GM23338 (cell line): Measurements from ENCODE around the gene MANSC1.

Experiments
- CREB1 ChIP-seq: fragments of 250-450 bp; sonication (Bioruptor Pico); IDR thresholded peaks from 2 replicates; pipeline ENCODE4 v1.5.0; 2020; ENCODE audit warnings: low read depth, mild to moderate bottlenecking, moderate library complexity
- ETS1 ChIP-seq: IDR thresholded peaks from 2 replicates; pipeline ENCODE4 v1.6.1; 2016; ENCODE audit warnings: antibody characterized with exemption
- EZH2 ChIP-seq: fragments of 200-600 bp; sonication (generic); IDR thresholded peaks from one replicate; pipeline ENCODE4 v1.8.0; 2017; ENCODE audit warnings: antibody characterized with exemption, mild to moderate bottlenecking, low read depth; ENCODE audit not compliant: unreplicated experiment
- EZH2phosphoT487 ChIP-seq: fragments of 200-600 bp; sonication (generic); IDR thresholded peaks from one replicate; pipeline ENCODE4 v1.8.1; 2018; ENCODE audit warnings: antibody characterized with exemption; ENCODE audit not compliant: unreplicated experiment
- JUNB ChIP-seq: IDR thresholded peaks from one replicate; pipeline ENCODE4 v1.6.1; 2016; ENCODE audit warnings: antibody characterized with exemption; ENCODE audit not compliant: unreplicated experiment
- NANOG ChIP-seq: IDR thresholded peaks from 2 replicates; pipeline ENCODE4 v1.6.1; 2016; ENCODE audit warnings: antibody characterized with exemption, borderline replicate concordance
- POLR2AphosphoS5 ChIP-seq: IDR thresholded peaks from 2 replicates; pipeline ENCODE4 v1.6.1; 2016; ENCODE audit warnings: antibody characterized with exemption, low read depth
- REST ChIP-seq: IDR thresholded peaks from one replicate; pipeline ENCODE4 v1.6.1; 2018; ENCODE audit warnings: antibody characterized with exemption; ENCODE audit not compliant: unreplicated experiment
- STAT1 ChIP-seq: IDR thresholded peaks from one replicate; pipeline ENCODE4 v1.6.1; 2016; ENCODE audit warnings: antibody characterized with exemption; ENCODE audit not compliant: unreplicated experiment
- ZNF114 ChIP-seq: fragments of 250-450 bp; sonication (Bioruptor Pico); IDR thresholded peaks from 2 replicates; pipeline ENCODE4 v1.5.0; 2020; ENCODE audit warnings: mild to moderate bottlenecking, moderate library complexity
- ZNF331 ChIP-seq: fragments of 250-450 bp; sonication (Bioruptor Pico); IDR thresholded peaks from 2 replicates; pipeline ENCODE4 v1.5.0; 2020; ENCODE audit warnings: low read depth, mild to moderate bottlenecking, moderate library complexity
- TF ChIP-seq, protein P1 (sequence below), 2 experiments: fragments of 200-600 bp in 1 of 2; sonication (generic) in 1 of 2; conservative IDR thresholded peaks; 2 replicates each; pipeline versions ENCODE4 v1.5.1 to v1.6.1; 2016 to 2017; ENCODE audit warnings: antibody characterized with exemption in 2 of 2, low read depth in 2 of 2, mild to moderate bottlenecking in 2 of 2, moderate library complexity in 1 of 2
- TF ChIP-seq, protein P2 (sequence below): fragments of 250-450 bp; sonication (Bioruptor Pico); IDR thresholded peaks from 2 replicates; pipeline ENCODE4 v1.5.0; 2020; ENCODE audit warnings: mild to moderate bottlenecking, moderate library complexity

GRCh38 chr12:12282202-12282601 is 67.8 kb downstream of the MANSC1 start:
- TF ChIP-seq POLR2AphosphoS5 (no peak), CREB1 (CRISPR knock-in tag) (no peak), REST (no peak), EZH2 (no peak), EZH2phosphoT487 (no peak), JUNB (no peak), STAT1 (no peak), ETS1 (no peak), ZNF114 (CRISPR knock-in tag) (no peak), ZNF331 (CRISPR knock-in tag) (no peak), NANOG (no peak)
- TF ChIP-seq, protein P1, sequence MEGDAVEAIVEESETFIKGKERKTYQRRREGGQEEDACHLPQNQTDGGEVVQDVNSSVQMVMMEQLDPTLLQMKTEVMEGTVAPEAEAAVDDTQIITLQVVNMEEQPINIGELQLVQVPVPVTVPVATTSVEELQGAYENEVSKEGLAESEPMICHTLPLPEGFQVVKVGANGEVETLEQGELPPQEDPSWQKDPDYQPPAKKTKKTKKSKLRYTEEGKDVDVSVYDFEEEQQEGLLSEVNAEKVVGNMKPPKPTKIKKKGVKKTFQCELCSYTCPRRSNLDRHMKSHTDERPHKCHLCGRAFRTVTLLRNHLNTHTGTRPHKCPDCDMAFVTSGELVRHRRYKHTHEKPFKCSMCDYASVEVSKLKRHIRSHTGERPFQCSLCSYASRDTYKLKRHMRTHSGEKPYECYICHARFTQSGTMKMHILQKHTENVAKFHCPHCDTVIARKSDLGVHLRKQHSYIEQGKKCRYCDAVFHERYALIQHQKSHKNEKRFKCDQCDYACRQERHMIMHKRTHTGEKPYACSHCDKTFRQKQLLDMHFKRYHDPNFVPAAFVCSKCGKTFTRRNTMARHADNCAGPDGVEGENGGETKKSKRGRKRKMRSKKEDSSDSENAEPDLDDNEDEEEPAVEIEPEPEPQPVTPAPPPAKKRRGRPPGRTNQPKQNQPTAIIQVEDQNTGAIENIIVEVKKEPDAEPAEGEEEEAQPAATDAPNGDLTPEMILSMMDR (conservative IDR thresholded peaks at IDR 0.05; ENCODE audit: low read depth in 2 of 2) = no peak
- TF ChIP-seq, protein P2, sequence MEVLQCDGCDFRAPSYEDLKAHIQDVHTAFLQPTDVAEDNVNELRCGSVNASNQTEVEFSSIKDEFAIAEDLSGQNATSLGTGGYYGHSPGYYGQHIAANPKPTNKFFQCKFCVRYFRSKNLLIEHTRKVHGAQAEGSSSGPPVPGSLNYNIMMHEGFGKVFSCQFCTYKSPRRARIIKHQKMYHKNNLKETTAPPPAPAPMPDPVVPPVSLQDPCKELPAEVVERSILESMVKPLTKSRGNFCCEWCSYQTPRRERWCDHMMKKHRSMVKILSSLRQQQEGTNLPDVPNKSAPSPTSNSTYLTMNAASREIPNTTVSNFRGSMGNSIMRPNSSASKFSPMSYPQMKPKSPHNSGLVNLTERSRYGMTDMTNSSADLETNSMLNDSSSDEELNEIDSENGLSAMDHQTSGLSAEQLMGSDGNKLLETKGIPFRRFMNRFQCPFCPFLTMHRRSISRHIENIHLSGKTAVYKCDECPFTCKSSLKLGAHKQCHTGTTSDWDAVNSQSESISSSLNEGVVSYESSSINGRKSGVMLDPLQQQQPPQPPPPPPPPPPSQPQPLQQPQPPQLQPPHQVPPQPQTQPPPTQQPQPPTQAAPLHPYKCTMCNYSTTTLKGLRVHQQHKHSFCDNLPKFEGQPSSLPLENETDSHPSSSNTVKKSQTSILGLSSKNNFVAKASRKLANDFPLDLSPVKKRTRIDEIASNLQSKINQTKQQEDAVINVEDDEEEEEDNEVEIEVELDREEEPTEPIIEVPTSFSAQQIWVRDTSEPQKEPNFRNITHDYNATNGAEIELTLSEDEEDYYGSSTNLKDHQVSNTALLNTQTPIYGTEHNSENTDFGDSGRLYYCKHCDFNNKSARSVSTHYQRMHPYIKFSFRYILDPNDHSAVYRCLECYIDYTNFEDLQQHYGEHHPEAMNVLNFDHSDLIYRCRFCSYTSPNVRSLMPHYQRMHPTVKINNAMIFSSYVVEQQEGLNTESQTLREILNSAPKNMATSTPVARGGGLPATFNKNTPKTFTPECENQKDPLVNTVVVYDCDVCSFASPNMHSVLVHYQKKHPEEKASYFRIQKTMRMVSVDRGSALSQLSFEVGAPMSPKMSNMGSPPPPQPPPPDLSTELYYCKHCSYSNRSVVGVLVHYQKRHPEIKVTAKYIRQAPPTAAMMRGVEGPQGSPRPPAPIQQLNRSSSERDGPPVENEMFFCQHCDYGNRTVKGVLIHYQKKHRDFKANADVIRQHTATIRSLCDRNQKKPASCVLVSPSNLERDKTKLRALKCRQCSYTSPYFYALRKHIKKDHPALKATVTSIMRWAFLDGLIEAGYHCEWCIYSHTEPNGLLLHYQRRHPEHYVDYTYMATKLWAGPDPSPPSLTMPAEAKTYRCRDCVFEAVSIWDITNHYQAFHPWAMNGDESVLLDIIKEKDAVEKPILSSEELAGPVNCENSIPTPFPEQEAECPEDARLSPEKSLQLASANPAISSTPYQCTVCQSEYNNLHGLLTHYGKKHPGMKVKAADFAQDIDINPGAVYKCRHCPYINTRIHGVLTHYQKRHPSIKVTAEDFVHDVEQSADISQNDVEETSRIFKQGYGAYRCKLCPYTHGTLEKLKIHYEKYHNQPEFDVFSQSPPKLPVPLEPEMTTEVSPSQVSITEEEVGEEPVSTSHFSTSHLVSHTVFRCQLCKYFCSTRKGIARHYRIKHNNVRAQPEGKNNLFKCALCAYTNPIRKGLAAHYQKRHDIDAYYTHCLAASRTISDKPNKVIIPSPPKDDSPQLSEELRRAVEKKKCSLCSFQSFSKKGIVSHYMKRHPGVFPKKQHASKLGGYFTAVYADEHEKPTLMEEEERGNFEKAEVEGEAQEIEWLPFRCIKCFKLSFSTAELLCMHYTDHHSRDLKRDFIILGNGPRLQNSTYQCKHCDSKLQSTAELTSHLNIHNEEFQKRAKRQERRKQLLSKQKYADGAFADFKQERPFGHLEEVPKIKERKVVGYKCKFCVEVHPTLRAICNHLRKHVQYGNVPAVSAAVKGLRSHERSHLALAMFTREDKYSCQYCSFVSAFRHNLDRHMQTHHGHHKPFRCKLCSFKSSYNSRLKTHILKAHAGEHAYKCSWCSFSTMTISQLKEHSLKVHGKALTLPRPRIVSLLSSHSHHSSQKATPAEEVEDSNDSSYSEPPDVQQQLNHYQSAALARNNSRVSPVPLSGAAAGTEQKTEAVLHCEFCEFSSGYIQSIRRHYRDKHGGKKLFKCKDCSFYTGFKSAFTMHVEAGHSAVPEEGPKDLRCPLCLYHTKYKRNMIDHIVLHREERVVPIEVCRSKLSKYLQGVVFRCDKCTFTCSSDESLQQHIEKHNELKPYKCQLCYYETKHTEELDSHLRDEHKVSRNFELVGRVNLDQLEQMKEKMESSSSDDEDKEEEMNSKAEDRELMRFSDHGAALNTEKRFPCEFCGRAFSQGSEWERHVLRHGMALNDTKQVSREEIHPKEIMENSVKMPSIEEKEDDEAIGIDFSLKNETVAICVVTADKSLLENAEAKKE = no peak
